ENCODE data around the gene FOXP1.

The FOXP1 gene

DNA sequence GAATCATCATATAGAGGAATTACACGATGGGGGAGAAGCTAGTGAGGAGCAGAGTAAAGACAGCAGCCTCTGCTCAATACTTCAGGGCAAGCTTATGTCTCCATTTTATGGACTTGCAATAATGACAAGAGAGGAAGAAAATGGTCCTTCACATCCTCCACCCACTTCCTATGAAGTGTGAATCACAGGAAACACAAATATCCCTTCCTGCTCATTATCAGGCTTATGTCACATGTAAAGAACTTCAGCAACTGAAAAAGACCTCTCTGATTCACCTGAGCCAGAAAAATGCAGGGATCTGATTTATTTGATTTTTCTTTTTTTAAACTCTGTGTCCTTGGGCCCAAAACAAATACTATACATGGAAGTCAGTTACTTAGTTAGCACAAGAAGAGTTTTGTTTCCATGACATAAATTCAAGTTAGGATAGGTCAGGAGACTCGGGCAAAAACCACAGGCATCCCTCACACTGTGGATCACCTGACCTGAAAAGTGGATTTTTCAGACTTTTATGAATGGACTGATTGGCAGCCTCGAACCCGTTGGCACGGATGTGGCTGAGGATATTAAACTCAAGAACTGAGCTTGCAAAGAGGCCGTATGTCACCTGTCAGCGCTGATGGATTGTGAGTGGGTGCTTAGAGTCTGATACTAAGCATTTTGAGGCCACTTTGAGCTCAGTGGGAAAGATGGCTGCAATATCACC, 650.3 kb downstream of the FOXP1 start:
- Histone ChIP-seq H3K27ac (no peak overlapping the region), H3K36me3 (no peaks in the 10 kb centered on the region), H3K4me3 (ENCODE audit: low read depth in 1 of 2, low read length in 1 of 2) (no peak overlapping the region), H3K27me3 (no peaks in the 10 kb centered on the region), H3K9me3 (no peaks in the 10 kb centered on the region), H3K4me1 (ENCODE audit: control insufficient read depth in 1 of 2, insufficient read depth in 1 of 2, low read depth in 1 of 2, low read length in 1 of 2) (no peaks in the 10 kb centered on the region)
- no peak for TF ChIP-seq CTCF (IDR thresholded peaks at IDR 0.05)

DNA sequence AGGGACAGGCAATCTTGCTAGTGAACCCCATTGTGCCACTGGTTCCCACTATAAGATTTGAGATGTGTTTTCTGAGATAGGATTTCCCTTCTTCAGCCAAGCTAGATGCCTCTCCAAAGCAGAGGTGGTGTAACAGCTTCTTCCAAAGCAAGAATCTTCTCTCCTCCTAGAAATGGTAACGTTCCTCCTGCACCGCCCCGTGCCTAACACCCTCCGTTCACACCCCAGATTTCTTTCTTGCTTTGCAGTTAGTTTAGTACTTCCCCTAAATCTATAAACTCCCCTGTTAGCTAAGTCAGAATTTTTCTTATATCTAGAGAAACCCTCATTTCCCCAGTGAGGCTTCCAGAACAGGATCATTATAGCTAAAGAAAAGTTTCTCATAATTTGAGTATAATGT, 653.5 kb downstream of the FOXP1 start:
- H3K27me3 ChIP-seq = no peaks in the 10 kb centered on the region

DNA sequence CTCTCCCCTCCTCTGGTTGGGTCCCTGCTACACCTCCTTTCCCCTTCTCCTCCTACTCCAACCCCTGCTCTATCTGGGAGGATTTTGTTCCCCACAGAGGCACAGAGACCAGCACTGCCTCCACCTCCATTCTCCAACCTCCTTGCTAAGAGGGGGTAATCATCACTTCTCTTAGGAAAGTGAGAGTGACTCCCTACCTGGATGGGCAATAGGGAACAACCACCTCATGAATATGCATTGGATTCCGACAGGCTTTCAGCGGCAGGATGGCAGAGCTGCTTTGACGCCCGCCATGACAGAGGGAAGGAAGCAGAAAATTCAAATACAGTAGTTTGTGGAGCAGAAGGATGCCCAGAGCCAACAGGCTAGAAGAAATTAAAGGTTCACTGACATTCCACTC, 656.3 kb downstream of the FOXP1 start:
- Histone ChIP-seq H3K36me3 (no peaks in the 10 kb centered on the region), H3K27ac (no peak overlapping the region), H3K4me3 (ENCODE audit: low read depth in 1 of 2, low read length in 1 of 2) (no peak overlapping the region), H3K4me1 (ENCODE audit: control insufficient read depth in 1 of 2, insufficient read depth in 1 of 2, low read depth in 1 of 2, low read length in 1 of 2) (no peaks in the 10 kb centered on the region), H3K27me3 (no peaks in the 10 kb centered on the region), H3K9me3 (no peaks in the 10 kb centered on the region)
- TF ChIP-seq CTCF (IDR thresholded peaks at IDR 0.05) = no peak

More for the DNA sequence above, 653.5 kb downstream of the FOXP1 start:
- Histone ChIP-seq H3K9me3 (no peaks in the 10 kb centered on the region), H3K4me3 (ENCODE audit: low read depth in 1 of 2, low read length in 1 of 2) (no peak overlapping the region), H3K27ac (no peak overlapping the region), H3K36me3 (no peaks in the 10 kb centered on the region), H3K4me1 (ENCODE audit: control insufficient read depth in 1 of 2, insufficient read depth in 1 of 2, low read depth in 1 of 2, low read length in 1 of 2) (no peaks in the 10 kb centered on the region)
- TF ChIP-seq CTCF (IDR thresholded peaks at IDR 0.05) = no peak

- TF ChIP-seq CTCF (IDR thresholded peaks at IDR 0.05) = no peak
- no peaks in the 10 kb centered on the region for H3K27me3 ChIP-seq
These were observed 656.7 kb downstream of the FOXP1 start for GRCh38 chr3:70926835-70927234.

DNA sequence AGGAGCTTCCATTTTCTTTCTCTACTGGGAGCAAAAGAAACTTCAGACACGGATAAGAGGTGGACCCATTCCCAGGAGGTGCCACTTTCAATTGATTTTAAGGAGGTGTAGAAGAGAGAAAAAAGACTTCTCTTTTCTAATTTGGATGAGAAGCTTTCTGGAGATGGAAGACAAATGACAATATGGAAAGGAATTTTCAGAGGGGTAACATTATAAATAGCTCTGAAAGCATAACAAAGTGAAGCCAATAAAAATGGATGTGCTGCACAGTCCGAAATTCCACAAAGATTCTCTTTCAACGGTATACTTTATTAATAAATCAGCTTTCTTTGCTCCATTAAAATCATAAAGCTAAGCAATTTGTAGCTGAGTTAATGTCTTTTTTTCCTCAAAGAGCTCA, 663.9 kb downstream of the FOXP1 start:
- no peaks in the 10 kb centered on the region for H3K9me3 ChIP-seq
- no peak for TF ChIP-seq CTCF (IDR thresholded peaks at IDR 0.05)
- no peak overlapping the region for H3K4me3 ChIP-seq (ENCODE audit: low read depth in 1 of 2, low read length in 1 of 2)
- H3K4me1 ChIP-seq (ENCODE audit: control insufficient read depth in 1 of 2, insufficient read depth in 1 of 2, low read depth in 1 of 2, low read length in 1 of 2) = no peaks in the 10 kb centered on the region
- H3K36me3 ChIP-seq = no peaks in the 10 kb centered on the region
- no peaks in the 10 kb centered on the region for H3K27me3 ChIP-seq
- H3K27ac ChIP-seq = no peak overlapping the region

More at GRCh38 chr3:70926835-70927234, 656.7 kb downstream of the FOXP1 start:
- Histone ChIP-seq H3K4me1 (ENCODE audit: control insufficient read depth in 1 of 2, insufficient read depth in 1 of 2, low read depth in 1 of 2, low read length in 1 of 2) (no peaks in the 10 kb centered on the region), H3K36me3 (no peaks in the 10 kb centered on the region), H3K9me3 (no peaks in the 10 kb centered on the region), H3K27ac (no peak overlapping the region), H3K4me3 (ENCODE audit: low read depth in 1 of 2, low read length in 1 of 2) (no peak overlapping the region)
